GM12878 (cell line): ENCODE measurements around the gene GNPTG. TPM values are rescaled to one million over a fixed set of nuclear protein-coding genes. Genes with fewer than 3 reads are reported as not detected.

Experiments used
- CBFB ChIP-seq: IDR thresholded peaks from 2 replicates; pipeline ENCODE4 v1.6.1; 2016; ENCODE audit warnings: antibody characterized with exemption, low read depth
- CHD2 ChIP-seq: IDR thresholded peaks from 2 replicates; pipeline ENCODE4 v1.6.1; 2011; ENCODE audit warnings: low read depth, low read length, improper control_type of control experiment, borderline replicate concordance
- CUX1 ChIP-seq: IDR thresholded peaks from 2 replicates; pipeline ENCODE4 v1.6.1; 2012; ENCODE audit warnings: improper control_type of control experiment, low read depth, low read length; ENCODE audit not compliant: insufficient replicate concordance
- EGR1 ChIP-seq, 2 experiments: IDR thresholded peaks; 1 replicate in 1 of 2; 2 replicates in 1 of 2; pipeline ENCODE4 v1.6.1; 2011 to 2012; ENCODE audit warnings: low read depth in 2 of 2, low read length in 2 of 2, borderline replicate concordance in 1 of 2, mild to moderate bottlenecking in 1 of 2, moderate library complexity in 1 of 2
- FOXK2 ChIP-seq: fragments of 450-650 bp; IDR thresholded peaks from 2 replicates; pipeline ENCODE4 v1.6.1; 2017; ENCODE audit warnings: mild to moderate bottlenecking, moderate library complexity
- HCFC1 ChIP-seq: fragments of 150-350 bp; IDR thresholded peaks from 2 replicates; pipeline ENCODE4 v1.6.1; 2014; ENCODE audit warnings: low read length
- NR2F1 ChIP-seq: fragments of 450-650 bp; conservative IDR thresholded peaks from 2 replicates; pipeline ENCODE4 v1.6.1; 2017; ENCODE audit warnings: mild to moderate bottlenecking
- NRF1 ChIP-seq: conservative IDR thresholded peaks from 2 replicates; pipeline ENCODE4 v1.6.1; 2011; ENCODE audit warnings: mild to moderate bottlenecking, low read depth, low read length, improper control_type of control experiment
- PML ChIP-seq: IDR thresholded peaks from 2 replicates; pipeline ENCODE4 v1.6.1; 2012; ENCODE audit warnings: low read length, inconsistent platforms
- POLR2A ChIP-seq: IDR thresholded peaks from 2 replicates; pipeline ENCODE4 v1.6.1; 2011; ENCODE audit warnings: low read depth, mild to moderate bottlenecking, low read length
- RELA ChIP-seq: fragments of 450-650 bp; IDR thresholded peaks from 2 replicates; pipeline ENCODE4 v1.8.0; 2014; ENCODE audit warnings: borderline replicate concordance; ENCODE audit not compliant: partially characterized antibody
- SIX5 ChIP-seq: IDR thresholded peaks from 2 replicates; pipeline ENCODE4 v1.6.1; 2011; ENCODE audit warnings: mild to moderate bottlenecking, low read depth, low read length, moderate library complexity; ENCODE audit not compliant: severe bottlenecking
- SKIL ChIP-seq: fragments of 450-650 bp; IDR thresholded peaks from 2 replicates; pipeline ENCODE4 v1.6.1; 2017; ENCODE audit warnings: mild to moderate bottlenecking, low read depth, inconsistent platforms; ENCODE audit not compliant: poor library complexity, severe bottlenecking
- SUZ12 ChIP-seq: fragments of 200-600 bp; sonication (generic); IDR thresholded peaks from one replicate; pipeline ENCODE4 v1.6.1; 2018; ENCODE audit warnings: antibody characterized with exemption, mild to moderate bottlenecking; ENCODE audit not compliant: unreplicated experiment
- WRNIP1 ChIP-seq: IDR thresholded peaks from 2 replicates; pipeline ENCODE4 v1.6.1; 2011; ENCODE audit warnings: low read depth, low read length, improper control_type of control experiment, borderline replicate concordance
- ZNF274 ChIP-seq: IDR thresholded peaks from one replicate; pipeline ENCODE4 v1.8.0; 2011; ENCODE audit not compliant: insufficient read length, insufficient read depth
- ZZZ3 ChIP-seq: IDR thresholded peaks from 2 replicates; pipeline ENCODE4 v1.6.1; 2011; ENCODE audit warnings: low read depth; ENCODE audit not compliant: control insufficient read depth, insufficient read length
- polyA plus RNA-seq, 11 experiments: library from polyadenylated mRNA; depleted of rRNA in 4 of 11; unstranded in 6 of 11; stranded (reverse) in 5 of 11; fragments of >200 nt; fragmentation: Nextera tagmentation in 4 of 11; fragmentation: Illumina TruSeq in 1 of 11; extraction: Ambion mirVana in 4 of 11; extraction: Trizol in 1 of 11; gene quantifications; 1 replicate in 1 of 11; 2 replicates in 10 of 11; pipeline versions ENCODE4 v1.2.1 to v1.2.3, GENCODE V29; 2011 to 2016; ENCODE audit warnings: inconsistent platforms in 2 of 11, missing spikeins in 2 of 11, low read depth in 1 of 11
- total RNA-seq, 4 experiments: library from RNA; depleted of rRNA in 3 of 4; stranded (reverse); fragments of >200 nt in 3 of 4; fragmentation: Illumina TruSeq in 1 of 4; extraction: Trizol in 1 of 4; gene quantifications; 2 replicates each; pipeline versions ENCODE4 v1.2.1 to v1.2.3, GENCODE V29; 2013 to 2021
- TF ChIP-seq, protein P1 (sequence below): fragments of 450-650 bp; formaldehyde crosslinking; IDR thresholded peaks from 2 replicates; pipeline ENCODE4 v1.4.0; 2022; ENCODE audit warnings: mild to moderate bottlenecking, moderate library complexity
- TF ChIP-seq, protein P2 (sequence below): fragments of 450-650 bp; IDR thresholded peaks from 2 replicates; pipeline ENCODE4 v1.6.1; 2016; ENCODE audit warnings: mild to moderate bottlenecking

Gene GNPTG
- total and polyA plus RNA-seq, 10 of the 15 experiments (the other 5 are each of a cell fraction or from before 2014, with no cell fraction given): 0.80 to 32.6 (median 20.9) TPM

DNA sequence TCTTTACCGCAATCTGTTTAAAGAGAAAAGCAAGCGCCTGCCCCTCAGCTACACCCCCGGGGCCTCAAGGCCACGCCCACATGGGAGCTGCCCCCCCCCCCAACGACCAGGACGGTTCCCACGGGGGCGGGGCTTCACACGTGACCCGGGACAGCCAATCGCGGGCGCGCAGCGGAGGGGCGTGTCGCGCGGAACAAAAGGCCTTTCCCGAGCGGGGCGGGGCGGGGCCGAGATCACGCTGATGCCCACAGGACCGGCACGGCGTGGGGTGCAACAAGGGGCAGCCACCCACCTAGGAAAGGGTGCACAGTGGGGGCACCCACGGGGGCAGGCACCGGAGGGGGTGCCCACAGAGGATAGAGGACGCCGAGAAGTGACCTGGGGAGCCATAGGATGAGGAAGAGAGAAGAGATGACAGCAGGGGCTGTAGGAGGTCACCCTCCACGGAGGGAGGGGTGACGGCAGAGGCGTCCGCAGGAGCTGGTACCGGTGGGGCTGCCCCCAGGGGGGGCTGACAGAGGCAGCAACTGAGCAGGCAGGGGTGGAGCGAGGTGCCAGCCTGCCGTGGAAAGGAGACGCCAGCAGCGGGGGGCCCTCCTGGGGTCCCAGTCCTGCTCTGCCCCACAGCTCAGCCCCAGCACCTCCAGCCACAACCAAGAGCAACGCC, 56.6 kb downstream of the GNPTG start (continued):
- TF ChIP-seq, protein P1, sequence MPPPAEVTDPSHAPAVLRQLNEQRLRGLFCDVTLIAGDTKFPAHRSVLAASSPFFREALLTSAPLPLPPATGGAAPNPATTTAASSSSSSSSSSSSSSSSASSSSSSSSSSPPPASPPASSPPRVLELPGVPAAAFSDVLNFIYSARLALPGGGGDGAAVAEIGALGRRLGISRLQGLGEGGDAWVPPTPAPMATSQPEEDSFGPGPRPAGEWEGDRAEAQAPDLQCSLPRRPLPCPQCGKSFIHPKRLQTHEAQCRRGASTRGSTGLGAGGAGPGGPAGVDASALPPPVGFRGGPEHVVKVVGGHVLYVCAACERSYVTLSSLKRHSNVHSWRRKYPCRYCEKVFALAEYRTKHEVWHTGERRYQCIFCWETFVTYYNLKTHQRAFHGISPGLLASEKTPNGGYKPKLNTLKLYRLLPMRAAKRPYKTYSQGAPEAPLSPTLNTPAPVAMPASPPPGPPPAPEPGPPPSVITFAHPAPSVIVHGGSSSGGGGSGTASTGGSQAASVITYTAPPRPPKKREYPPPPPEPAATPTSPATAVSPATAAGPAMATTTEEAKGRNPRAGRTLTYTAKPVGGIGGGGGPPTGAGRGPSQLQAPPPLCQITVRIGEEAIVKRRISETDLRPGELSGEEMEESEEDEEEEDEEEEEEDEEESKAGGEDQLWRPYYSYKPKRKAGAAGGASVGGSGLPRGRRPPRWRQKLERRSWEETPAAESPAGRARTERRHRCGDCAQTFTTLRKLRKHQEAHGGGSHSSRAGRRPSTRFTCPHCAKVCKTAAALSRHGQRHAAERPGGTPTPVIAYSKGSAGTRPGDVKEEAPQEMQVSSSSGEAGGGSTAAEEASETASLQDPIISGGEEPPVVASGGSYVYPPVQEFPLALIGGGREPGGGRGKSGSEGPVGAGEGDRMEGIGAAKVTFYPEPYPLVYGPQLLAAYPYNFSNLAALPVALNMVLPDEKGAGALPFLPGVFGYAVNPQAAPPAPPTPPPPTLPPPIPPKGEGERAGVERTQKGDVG (CRISPR knock-in tag): no peak
- TF ChIP-seq POLR2A (peak; percentile 60), ZZZ3 (no peak), ZNF274 (no peak), RELA (peak; percentile 33), HCFC1 (no peak), SKIL (no peak), CHD2 (no peak), WRNIP1 (no peak), CBFB (no peak), PML (no peak), NRF1 (no peak), SUZ12 (no peak), EGR1 (IDR thresholded peaks at IDR 0.05; ENCODE audit: borderline replicate concordance in 1 of 2, low read depth in 2 of 2, low read length in 2 of 2) (0 out of 3 replicates have a peak, but pooled peaks of 1 of the 2 experiments have one; percentile 42), CUX1 (no peak), NR2F1 (peak; percentile 62; the same call in 1 of the 2 replicates), SIX5 (no peak), FOXK2 (no peak)
- TF ChIP-seq, protein P2, sequence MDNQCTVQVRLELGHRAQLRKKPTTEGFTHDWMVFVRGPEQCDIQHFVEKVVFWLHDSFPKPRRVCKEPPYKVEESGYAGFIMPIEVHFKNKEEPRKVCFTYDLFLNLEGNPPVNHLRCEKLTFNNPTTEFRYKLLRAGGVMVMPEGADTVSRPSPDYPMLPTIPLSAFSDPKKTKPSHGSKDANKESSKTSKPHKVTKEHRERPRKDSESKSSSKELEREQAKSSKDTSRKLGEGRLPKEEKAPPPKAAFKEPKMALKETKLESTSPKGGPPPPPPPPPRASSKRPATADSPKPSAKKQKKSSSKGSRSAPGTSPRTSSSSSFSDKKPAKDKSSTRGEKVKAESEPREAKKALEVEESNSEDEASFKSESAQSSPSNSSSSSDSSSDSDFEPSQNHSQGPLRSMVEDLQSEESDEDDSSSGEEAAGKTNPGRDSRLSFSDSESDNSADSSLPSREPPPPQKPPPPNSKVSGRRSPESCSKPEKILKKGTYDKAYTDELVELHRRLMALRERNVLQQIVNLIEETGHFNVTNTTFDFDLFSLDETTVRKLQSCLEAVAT: no peak
